SK-N-MC (cell line): Measurements from ENCODE around the gene INHA.

Source experiments
- EZH2 ChIP-seq: fragments of 200-600 bp; sonication (generic); IDR thresholded peaks from one replicate; pipeline ENCODE4 v1.6.1; 2017; ENCODE audit warnings: antibody characterized with exemption
- FOXP2 ChIP-seq: optimal IDR thresholded peaks from 2 replicates; pipeline ENCODE3; 2011; ENCODE audit warnings: mild to moderate bottlenecking, moderate library complexity; ENCODE audit not compliant: insufficient read depth; ENCODE audit errors: extremely low read length, control extremely low read depth
- POLR2AphosphoS5 ChIP-seq: IDR thresholded peaks from 2 replicates; pipeline ENCODE4 v1.6.1; 2012; ENCODE audit warnings: mild to moderate bottlenecking, low read depth, low read length, borderline replicate concordance

DNA sequence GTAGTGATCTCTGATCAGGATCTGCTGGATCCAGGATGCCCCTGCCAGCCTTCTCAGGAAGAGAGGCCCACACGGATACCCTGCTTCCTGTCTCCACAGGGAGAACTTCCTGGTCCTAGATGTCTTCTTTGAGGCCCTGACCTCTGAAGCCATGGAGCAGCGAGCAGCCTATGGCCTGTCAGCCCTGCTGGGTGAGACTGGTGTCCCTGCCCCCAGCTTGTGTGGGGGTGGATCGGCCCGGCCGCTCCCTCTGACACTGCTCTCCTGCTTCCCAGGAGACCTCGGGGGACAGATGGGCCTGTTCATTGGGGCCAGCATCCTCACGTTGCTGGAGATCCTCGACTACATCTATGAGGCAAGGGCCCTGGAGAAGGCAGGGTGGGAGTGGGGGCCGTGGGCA lies 35.1 kb upstream of the INHA start:
- TF ChIP-seq POLR2AphosphoS5 (no peak), EZH2 (no peak), FOXP2 (no peak)
